Suprapubic skin (tissue), 4 donors: Measurements from ENCODE around the gene MMP17.
"Not testable (repeated sequence)": the region's sequence is repeated elsewhere in the genome, so short reads cannot be mapped to it uniquely, and the experiment has no call there.

Experiments used
- CTCF ChIP-seq, 2 donors: fragments of 200-600 bp in 1 of 2; fragments of 450-650 bp in 1 of 2; sonication (generic) in 1 of 2; IDR thresholded peaks; one replicate each; pipeline ENCODE4 v1.5.1; 2016 to 2019; ENCODE audit warnings: antibody characterized with exemption in 2 of 2, mild to moderate bottlenecking in 1 of 2, moderate library complexity in 1 of 2
- EP300 ChIP-seq: sonication (generic); formaldehyde crosslinking; IDR thresholded peaks from one replicate; pipeline ENCODE4 v1.6.1; 2017; ENCODE audit warnings: antibody characterized with exemption
- POLR2A ChIP-seq, 2 donors: fragments of 450-650 bp; IDR thresholded peaks; one replicate each; pipeline ENCODE4 v1.6.1; 2017; ENCODE audit warnings: antibody characterized with exemption in 2 of 2, mild to moderate bottlenecking in 2 of 2, moderate library complexity in 2 of 2
- POLR2AphosphoS5 ChIP-seq, 3 donors: sonication (generic); formaldehyde crosslinking; IDR thresholded peaks; one replicate each; pipeline ENCODE4 v1.6.1; 2017; ENCODE audit warnings: antibody characterized with exemption in 3 of 3

GRCh38 chr12:131809476-131810254 lies 18.5 kb upstream of the MMP17 start:
- TF ChIP-seq POLR2A (IDR thresholded peaks at IDR 0.05); CTCF (IDR thresholded peaks at IDR 0.05); EP300; POLR2AphosphoS5 (IDR thresholded peaks at IDR 0.05): not testable (repeated sequence)
